NT2/D1 (cell line): ENCODE data around the gene PHTF2.

ENCODE experiments used
- SUZ12 ChIP-seq: IDR thresholded peaks from 2 replicates; pipeline ENCODE4 v1.6.1; 2011; ENCODE audit not compliant: insufficient read length, insufficient read depth; ENCODE audit errors: extremely low read depth
- YY1 ChIP-seq: IDR thresholded peaks from 2 replicates; pipeline ENCODE4 v1.6.1; 2011; ENCODE audit not compliant: insufficient read length, insufficient read depth
- ZNF274 ChIP-seq: IDR thresholded peaks from 2 replicates; pipeline ENCODE4 v1.6.1; 2011; ENCODE audit warnings: mild to moderate bottlenecking, low read depth, low read length

GRCh38 chr7:77800158-77800557, 1.6 kb downstream of the PHTF2 start:
- TF ChIP-seq ZNF274 (no peak), YY1 (no peak), SUZ12 (no peak)
